H54 (cell line): ENCODE measurements around the gene FGD6.
"Not testable (repeated sequence)": the region's sequence is repeated elsewhere in the genome, so short reads cannot be mapped to it uniquely, and the experiment has no call there.

ENCODE experiments used
- DNase-seq: peaks from one replicate; pipeline ENCODE4 v3.0.0; 2011; ENCODE audit warnings: low spot score, mixed read lengths; ENCODE audit not compliant: insufficient read length
- FAIRE-seq: peaks from 3 replicates; lab custom pipeline; 2011; peaks lifted over from hg19 to GRCh38; lab: Jason Lieb, UNC
- POLR2A ChIP-seq: IDR thresholded peaks from 2 replicates; pipeline ENCODE4 v1.6.1; 2011; ENCODE audit warnings: low read depth, mild to moderate bottlenecking, low read length

Gene FGD6

DNA sequence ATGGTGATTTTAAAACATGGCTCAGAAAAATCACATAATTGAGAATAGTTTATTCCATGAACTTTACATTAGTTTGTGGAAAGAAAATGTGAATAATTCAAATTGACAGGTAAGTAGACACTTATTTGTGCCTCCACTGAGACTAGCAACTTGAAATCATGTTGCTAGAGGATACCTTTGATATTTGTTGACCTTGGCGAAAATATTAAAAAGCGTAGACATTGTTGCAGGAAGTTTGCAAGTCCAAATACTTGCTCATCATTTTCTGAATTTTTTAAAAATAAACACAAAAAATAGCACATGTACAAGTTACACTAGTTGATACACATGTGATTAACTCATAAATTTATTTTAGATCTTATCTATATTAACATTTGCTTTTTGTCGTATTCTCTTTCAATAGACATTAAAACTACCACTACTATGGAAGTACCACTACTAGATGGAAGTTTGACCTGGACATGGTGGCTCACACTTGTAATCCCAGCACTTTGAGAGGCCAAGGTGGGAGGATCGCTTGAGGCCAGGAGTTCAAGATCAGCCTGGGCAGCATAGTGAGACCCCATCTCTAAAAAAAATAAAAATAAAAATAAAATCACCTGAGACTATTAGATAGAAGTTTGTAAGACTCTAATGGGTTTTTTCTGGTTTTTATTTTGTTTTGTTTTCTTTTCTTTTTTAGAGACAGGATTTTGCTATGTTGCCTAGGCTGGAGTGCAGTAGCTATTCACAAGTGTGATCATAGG lies 24.7 kb upstream of the FGD6 start:
- no peak for FAIRE-seq
- no peak for DNase-seq
- TF ChIP-seq POLR2A, result no peak

- DNase-seq, FAIRE-seq: not testable (repeated sequence)
These were observed 23.9 kb upstream of the FGD6 start for GRCh38 chr12:95241138-95241537.

DNA sequence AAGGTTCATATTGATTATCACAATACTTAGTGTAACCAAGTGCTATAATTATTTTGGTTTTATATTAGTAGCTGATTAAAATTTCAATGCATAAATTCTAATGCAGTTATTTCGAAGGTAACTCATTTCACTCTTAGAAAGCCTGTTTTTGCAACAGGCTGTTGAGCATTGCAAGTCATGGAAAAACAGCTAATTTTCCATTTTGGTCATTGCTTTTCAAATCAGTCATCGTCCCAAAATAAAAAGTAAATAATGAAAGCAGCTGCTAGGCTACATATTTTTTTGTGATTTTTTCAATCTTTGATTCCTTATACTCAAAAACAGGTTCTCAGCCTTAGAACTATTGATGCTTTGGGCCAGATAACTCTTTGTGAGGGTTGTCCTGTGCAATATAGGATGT lies 23.3 kb upstream of the FGD6 start:
- FAIRE-seq, result no peak
- DNase-seq, result no peak
- no peak for TF ChIP-seq POLR2A

- not testable (repeated sequence) for DNase-seq, FAIRE-seq
These were observed 22.6 kb upstream of the FGD6 start for GRCh38 chr12:95239835-95240234.

DNA sequence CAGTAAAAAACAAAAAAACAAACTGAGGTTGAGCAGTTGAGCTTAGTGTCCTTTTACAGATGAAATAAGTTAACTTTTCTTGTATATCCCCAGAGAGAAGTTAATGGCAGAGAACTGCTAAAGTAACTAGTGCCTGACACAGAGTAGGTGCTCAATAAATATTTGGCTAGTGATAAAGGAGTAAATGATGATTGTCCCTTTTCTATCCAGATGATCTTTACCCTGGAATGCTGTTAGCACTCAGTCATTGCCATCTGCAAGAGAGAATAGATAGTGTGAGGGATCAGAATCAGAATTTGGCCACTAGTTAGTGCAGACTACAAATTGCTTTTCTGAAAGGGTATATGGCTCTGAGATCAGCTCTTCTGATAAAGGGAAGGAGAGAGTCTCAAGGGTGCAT lies 21.9 kb upstream of the FGD6 start:
- no peak for TF ChIP-seq POLR2A
- DNase-seq (no peak), FAIRE-seq (peak; percentile 6)

DNA sequence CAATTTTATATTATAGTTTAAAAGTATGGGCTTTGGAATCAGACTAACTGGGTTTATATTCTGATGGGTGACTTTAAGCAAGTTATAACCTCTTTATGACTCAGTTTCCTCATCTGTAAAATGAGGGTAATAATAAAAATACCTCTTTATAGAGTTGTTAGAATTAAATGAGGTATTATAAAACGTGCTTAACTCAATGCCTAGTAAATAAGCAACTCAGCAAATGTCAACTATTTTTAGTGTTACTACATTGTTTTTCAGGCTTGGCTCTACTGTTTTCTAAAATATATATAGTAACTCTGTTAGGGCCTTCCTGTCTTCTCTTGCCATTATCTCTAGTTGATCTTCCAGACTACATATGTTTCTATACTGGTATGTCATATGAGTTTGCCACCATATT lies 20.9 kb upstream of the FGD6 start:
- no peak for TF ChIP-seq POLR2A
- FAIRE-seq, result no peak
- no peak for DNase-seq

- FAIRE-seq, result peak; percentile 27
- no peak for TF ChIP-seq POLR2A
- DNase-seq, result no peak
These were observed 20.0 kb upstream of the FGD6 start for GRCh38 chr12:95237315-95237714.

DNA sequence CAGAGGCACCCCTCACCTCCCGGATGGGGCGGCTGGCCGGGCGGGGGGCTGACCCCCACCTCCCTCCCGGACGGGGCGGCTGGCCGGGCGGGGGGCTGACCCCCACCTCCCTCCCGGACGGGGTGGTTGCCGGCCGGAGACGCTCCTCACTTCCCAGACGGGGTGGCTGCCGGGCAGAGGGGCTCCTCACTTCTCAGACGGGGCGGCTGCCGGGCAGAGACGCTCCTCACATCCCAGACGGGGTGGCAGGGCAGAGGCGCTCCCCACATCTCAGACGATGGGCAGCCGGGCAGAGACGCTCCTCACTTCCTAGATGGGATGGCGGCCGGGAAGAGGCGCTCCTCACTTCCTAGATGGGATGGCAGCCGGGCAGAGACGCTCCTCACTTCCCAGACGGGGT lies 18.4 kb upstream of the FGD6 start:
- not testable (repeated sequence) for DNase-seq, FAIRE-seq

DNA sequence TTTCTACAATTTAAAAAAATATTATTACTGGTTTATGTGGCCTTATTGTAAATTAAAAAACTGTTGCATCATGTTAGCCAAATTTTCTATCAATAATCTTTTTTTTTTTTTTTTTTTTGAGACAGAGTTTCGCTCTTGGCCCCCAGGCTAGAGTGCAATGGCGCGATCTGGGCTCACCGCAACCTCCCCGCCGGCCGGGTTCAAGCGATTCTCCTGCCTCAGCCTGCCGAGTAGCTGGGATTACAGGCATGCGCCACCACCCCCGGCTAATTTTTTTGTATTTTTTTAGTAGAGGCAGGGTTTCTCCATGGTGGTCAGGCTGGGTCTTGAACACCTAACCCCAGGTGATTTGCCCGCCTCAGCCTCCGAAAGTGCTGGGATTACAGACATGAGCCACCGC lies 16.9 kb upstream of the FGD6 start:
- FAIRE-seq, DNase-seq: not testable (repeated sequence)

- peak; percentile 80 for FAIRE-seq
- DNase-seq, result peak; percentile 37
- no peak for TF ChIP-seq POLR2A
These were observed 13.9 kb upstream of the FGD6 start for GRCh38 chr12:95231190-95231589.

- no peak for TF ChIP-seq POLR2A
- no peak for FAIRE-seq
- DNase-seq, result no peak
These were observed 13.0 kb upstream of the FGD6 start for GRCh38 chr12:95230313-95230712.

- TF ChIP-seq POLR2A, result no peak
- FAIRE-seq (no peak), DNase-seq (no peak)
These were observed 12.4 kb upstream of the FGD6 start for GRCh38 chr12:95229636-95230035.

DNA sequence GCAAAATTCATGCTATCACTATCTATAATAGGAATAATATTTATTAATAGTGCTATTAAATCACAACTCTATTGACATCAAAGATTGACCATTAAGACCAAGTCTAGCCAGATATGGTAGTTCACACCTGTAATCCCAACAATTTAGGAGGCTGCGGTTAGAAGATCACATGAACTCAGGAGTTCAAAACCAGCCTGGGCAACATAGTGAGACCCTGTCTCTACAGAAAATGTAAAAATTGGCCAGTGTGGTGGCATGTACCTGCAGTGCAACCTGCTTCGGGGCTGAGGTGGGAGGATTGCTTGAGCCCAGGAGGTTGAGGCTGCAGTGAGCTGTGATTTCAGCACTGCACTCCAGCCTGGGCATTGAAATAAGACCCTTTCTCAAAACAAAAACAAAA lies 11.3 kb upstream of the FGD6 start:
- FAIRE-seq (no peak), DNase-seq (no peak)
- no peak for TF ChIP-seq POLR2A

- no peak for TF ChIP-seq POLR2A
- DNase-seq (no peak), FAIRE-seq (no peak)
These were observed 10.6 kb upstream of the FGD6 start for GRCh38 chr12:95227818-95228356.

- TF ChIP-seq POLR2A, result no peak
- DNase-seq, result no peak
- FAIRE-seq, result no peak
These were observed 8.5 kb upstream of the FGD6 start for GRCh38 chr12:95225645-95226212.
